ENCODE results near the gene ASB10.

DNA sequence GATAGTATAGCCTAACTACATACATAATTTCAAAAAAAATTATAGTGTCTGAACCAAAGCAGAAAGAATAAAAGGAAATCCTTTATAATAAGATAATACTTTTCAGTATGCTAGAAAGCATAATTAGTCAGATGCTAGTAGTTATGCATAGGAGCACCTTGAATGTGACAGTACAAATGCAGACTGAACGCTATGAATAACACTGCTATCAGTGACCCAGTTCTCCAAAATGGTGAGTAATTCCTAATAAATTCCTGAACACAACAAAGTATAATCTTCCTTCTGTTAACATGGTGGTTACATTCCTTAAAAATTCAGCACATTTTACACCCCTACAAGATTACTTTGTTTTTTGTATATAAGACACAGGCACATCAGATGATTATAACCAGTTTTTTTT, 44.0 kb upstream of the ASB10 start:
- TF ChIP-seq, protein P1, sequence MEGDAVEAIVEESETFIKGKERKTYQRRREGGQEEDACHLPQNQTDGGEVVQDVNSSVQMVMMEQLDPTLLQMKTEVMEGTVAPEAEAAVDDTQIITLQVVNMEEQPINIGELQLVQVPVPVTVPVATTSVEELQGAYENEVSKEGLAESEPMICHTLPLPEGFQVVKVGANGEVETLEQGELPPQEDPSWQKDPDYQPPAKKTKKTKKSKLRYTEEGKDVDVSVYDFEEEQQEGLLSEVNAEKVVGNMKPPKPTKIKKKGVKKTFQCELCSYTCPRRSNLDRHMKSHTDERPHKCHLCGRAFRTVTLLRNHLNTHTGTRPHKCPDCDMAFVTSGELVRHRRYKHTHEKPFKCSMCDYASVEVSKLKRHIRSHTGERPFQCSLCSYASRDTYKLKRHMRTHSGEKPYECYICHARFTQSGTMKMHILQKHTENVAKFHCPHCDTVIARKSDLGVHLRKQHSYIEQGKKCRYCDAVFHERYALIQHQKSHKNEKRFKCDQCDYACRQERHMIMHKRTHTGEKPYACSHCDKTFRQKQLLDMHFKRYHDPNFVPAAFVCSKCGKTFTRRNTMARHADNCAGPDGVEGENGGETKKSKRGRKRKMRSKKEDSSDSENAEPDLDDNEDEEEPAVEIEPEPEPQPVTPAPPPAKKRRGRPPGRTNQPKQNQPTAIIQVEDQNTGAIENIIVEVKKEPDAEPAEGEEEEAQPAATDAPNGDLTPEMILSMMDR (IDR thresholded peaks at IDR 0.05) = no peak
- no peak for TF ChIP-seq POLR2A (IDR thresholded peaks at IDR 0.05)
- TF ChIP-seq POLR2AphosphoS5 (IDR thresholded peaks at IDR 0.05) = no peak

All from prostate gland (tissue), 2 donors.